GM15510 (cell line): ENCODE results near the gene PAH.

Source experiments
- POLR2A ChIP-seq: IDR thresholded peaks from 3 replicates; pipeline ENCODE4 v1.6.1; 2011; ENCODE audit warnings: borderline replicate concordance; ENCODE audit not compliant: insufficient read length; ENCODE audit errors: extremely low read depth

PAH gene

DNA sequence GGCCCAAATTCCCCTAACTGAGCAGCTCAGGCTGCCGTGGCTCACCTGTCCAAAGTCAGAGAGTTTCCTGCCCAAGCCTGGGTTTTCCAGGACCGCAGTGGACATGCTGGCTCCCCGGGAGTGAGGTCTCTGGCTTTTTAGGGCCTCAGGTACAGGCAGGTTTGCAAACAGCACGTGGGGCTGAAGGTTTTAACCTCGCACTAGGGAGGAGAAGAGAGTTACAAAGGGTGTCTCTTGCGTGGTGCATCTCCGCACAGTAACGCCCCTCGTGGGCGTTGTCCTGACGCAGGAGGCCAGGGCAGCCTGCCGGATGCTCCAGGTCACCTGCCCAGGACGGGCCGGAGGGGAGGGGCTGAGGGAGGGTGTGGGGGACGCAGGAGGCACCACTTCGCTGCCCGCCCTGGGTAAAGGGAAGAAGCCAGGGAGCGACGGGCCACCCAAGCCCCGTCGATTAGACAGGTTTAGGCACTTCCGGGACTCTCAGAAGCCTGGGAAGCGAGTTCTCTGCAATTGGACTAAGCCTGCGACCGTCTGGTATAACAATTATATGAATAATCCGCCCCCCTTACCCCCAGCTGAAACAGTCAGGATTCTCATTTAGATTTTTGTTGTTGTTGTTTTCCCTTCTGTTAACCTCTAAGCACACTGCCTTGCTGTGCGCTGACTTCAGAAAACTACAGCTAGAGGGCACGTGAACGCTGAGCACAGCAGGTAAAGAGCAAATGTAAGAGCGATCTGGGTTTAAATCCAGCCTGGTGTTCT is at the start of gene PAH:
Gene PAH, minus strand, starts transcription at position 219 of the 762 bp plus-strand sequence. Its CDS starts 114 bp downstream, at position 105.
- TF ChIP-seq POLR2A, result no peak

DNA sequence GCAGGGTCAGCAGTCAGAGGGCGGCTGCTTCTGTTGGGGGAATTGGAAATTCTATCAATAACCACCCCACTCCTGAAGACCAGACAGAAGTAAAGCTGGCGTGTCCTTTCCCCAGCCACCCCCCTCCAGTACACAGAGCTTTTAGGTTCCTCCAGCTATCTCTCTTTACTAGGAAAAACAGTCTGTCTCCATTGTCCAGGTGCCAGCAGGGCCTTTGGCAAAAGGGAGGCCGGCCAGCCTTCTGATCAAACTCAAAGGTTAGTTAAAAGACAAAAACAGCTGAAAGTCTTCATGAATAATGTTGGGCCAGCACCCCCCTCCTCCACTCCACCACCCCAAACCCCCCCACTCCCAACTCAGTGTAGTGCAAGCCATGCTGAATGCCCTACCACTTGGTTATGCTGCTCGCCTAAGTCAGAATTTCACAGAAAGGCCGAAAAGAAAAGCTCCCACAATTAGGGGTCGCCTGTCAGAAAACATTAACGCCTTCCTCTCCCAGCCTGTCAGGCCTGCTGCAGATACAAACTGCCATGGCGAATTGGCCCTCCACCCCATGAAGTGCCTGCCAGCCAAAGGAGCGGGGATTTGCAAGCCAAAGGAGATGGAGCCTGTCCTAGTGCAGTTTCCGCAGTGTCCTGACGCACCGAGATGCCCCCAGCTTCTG is 49.3 kb upstream of the PAH start:
- no peak for TF ChIP-seq POLR2A

DNA sequence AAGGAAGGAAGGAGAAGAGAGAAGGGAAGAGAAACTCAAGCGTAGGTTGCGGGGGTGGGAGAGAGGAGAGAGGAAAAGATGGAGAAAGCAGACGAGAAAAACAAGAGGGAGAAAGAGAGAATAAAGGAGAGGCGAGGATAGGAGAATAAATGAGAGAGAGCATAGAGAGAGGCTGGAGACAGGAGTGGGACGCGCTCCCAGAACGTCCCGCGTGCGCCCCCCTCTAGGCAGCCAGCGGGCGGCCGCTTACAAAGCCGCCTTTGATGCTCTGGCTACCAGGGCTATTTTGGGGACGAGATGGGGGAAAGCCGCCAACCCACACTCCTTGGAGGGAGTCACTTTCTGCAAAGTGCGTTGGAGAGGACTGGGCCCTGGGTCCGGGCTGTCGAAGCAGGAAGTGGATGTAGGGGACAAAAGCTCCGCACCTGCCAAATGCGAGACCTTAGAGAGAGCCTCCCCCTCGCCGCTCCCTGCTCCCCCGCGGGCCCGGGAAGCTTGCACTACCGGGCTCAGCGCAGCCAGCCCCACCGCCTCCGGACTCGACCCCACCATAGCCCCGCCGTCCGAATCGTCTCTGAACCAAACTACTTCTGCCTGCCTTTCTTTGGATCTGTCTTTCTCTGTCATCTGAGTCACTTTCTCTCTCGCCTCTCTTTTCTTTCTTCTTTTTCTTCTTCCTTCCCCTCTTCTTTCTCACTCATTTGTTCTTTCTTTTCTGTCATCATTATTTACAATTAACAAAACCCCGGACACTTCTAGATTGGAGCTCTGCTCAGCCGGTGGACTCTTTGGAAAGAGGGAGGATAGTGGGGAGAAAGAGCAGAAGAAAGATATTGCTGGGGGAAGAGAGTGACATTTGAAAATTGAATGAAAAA is 48.5 kb upstream of the PAH start:
- no peak for TF ChIP-seq POLR2A

DNA sequence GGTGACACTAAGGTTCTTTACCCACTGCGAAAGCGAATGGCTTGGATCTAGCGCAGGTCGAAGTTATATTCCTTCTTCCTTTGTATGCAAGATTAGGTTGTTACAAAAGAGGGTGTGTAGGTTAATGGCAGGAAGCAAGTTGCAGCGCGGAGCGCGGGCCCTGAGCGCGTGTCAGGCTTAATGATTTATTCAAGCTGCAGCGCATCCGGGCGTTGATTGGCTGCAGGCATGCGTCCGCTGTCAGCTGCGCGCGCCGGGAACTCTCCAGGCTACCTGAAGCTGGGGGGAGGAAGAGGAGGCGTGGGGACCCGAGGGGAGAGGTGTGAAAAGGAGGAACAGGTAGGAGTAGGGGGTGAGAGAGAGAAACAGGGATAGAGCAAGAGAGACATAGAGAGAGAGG is 47.8 kb upstream of the PAH start:
- no peak for TF ChIP-seq POLR2A

DNA sequence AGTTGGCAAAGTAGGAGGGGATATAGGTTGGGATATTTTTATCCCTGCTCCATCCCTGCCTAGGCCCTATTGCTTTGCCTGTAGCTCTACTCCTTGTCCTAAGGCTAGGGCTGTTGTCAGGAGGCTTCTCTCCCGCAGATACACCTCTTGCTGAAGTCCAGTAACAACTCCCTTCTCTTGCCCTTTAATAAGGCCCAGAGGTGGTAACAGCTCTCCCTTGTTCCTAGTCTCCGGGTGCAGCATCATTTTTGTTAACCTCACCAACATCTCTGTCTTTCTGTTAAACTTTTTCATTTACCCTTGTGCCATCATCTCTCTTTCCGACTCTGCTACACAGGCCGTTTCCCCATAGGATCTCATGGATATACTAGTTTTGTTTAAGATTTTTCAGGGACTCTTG is 46.8 kb upstream of the PAH start:
- no peak for TF ChIP-seq POLR2A

DNA sequence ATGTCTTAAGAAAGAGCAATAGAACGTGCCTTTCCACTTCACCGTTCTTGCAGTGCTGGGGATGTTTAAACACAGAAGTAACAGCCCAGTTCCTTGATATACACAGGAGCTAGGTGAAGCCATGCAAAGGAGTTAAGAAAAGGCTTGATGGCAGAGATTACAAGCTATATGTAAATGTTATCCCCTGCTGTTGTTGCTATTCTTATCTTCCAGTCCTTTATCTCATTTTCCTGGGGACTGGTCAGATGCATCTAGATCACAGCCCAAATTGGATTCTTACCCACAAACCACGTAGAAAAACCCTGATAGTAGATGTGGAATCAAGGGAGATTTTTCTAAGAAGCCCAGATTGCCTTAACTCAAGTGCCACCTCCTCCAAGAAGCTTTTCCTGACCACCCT is 45.9 kb upstream of the PAH start:
- TF ChIP-seq POLR2A, result no peak

DNA sequence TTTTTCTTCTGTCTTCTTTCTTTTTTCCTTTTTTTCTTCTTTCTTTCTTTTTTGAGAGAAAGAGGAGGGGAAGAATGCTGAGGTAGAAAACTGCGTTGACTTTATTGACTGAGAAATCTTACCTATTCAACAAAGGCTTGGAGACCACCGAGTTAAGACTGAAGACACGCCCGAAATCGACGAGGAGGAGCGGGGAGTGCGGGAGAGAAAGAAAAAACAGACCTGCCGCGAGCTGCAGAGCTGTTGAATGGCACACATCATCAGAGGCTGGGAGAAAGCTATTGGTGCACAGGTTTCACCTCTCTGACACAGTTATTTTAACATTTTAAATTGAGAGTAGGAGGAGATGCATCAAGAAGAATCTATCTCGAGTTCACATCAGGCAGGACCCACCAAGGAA is 45.5 kb upstream of the PAH start:
- no peak for TF ChIP-seq POLR2A

DNA sequence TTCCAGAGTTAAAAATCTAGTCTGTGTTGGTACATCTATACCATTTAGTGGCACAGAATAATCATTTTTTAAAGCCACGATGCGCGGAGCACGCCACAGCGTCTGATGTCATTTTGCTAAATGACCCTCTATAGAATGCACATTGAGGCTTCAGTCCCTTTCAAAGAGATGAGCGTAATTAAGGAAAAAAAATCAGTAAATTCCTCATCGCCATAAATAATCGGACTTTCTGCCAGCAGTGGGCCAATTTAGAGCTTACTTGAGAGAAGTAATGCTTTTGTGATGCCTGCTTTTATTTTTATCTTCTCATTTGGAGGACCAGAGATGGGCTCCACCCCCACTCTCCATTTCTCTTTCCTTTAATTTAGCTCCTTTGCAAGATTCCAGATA is 44.4 kb upstream of the PAH start:
- no peak for TF ChIP-seq POLR2A

DNA sequence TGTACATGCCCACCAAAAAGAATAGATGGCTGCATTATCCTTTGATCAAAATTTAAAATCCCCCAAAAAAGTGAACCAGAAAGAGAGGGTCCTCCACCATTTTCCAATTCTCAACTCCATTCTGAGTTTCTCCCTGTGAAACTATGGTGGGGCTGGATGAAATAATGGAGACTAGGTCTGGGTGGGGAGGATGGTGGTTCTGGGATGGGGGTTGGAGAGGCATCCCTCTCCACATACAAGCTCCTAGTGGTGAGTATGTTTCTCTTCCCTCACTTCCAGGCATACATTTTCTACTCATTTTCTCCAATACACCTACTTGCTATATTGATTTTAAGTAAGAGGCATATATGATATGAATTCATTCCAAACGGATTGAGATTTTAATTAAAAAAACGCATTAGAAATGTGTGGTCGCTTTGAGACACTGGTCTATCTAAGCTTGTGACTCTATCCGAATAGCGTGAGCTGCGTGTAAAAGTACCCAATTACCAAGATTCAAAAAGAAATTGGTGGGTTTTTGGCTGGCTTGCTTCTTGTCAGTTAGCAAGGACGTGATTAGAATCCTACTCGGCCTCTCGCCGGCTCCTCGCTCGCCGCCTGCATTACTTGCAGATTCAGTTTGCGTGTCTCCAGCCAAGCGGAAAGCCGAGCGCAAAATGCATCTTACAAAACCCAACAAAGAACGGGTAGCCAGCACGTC is 43.9 kb upstream of the PAH start:
- TF ChIP-seq POLR2A, result no peak

DNA sequence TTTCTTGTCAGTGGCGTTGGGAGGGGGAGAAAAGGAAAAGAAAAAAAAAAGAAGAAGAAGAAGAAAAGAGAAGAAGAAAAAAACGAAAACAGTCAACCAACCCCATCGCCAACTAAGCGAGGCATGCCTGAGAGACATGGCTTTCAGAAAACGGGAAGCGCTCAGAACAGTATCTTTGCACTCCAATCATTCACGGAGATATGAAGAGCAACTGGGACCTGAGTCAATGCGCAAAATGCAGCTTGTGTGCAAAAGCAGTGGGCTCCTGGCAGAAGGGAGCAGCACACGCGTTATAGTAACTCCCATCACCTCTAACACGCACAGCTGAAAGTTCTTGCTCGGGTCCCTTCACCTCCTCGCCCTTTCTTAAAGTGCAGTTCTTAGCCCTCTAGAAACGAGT is 42.3 kb upstream of the PAH start:
- no peak for TF ChIP-seq POLR2A

DNA sequence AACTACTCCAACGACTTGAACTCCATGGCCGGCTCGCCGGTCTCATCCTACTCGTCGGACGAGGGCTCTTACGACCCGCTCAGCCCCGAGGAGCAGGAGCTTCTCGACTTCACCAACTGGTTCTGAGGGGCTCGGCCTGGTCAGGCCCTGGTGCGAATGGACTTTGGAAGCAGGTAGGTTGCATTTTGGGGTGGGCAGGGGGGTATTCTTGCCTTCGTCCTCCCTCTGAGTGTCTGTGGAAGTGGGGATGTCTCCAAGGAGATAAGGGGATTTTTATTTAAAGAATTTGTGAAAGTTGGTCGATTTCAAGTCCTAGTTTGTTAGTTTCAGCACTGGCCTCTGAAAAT is 41.8 kb upstream of the PAH start:
- TF ChIP-seq POLR2A, result no peak

DNA sequence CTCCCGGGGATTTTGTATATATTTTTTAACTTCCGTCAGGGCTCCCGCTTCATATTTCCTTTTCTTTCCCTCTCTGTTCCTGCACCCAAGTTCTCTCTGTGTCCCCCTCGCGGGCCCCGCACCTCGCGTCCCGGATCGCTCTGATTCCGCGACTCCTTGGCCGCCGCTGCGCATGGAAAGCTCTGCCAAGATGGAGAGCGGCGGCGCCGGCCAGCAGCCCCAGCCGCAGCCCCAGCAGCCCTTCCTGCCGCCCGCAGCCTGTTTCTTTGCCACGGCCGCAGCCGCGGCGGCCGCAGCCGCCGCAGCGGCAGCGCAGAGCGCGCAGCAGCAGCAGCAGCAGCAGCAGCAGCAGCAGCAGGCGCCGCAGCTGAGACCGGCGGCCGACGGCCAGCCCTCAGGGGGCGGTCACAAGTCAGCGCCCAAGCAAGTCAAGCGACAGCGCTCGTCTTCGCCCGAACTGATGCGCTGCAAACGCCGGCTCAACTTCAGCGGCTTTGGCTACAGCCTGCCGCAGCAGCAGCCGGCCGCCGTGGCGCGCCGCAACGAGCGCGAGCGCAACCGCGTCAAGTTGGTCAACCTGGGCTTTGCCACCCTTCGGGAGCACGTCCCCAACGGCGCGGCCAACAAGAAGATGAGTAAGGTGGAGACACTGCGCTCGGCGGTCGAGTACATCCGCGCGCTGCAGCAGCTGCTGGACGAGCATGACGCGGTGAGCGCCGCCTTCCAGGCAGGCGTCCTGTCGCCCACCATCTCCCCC is 41.2 kb upstream of the PAH start:
- TF ChIP-seq POLR2A, result no peak

DNA sequence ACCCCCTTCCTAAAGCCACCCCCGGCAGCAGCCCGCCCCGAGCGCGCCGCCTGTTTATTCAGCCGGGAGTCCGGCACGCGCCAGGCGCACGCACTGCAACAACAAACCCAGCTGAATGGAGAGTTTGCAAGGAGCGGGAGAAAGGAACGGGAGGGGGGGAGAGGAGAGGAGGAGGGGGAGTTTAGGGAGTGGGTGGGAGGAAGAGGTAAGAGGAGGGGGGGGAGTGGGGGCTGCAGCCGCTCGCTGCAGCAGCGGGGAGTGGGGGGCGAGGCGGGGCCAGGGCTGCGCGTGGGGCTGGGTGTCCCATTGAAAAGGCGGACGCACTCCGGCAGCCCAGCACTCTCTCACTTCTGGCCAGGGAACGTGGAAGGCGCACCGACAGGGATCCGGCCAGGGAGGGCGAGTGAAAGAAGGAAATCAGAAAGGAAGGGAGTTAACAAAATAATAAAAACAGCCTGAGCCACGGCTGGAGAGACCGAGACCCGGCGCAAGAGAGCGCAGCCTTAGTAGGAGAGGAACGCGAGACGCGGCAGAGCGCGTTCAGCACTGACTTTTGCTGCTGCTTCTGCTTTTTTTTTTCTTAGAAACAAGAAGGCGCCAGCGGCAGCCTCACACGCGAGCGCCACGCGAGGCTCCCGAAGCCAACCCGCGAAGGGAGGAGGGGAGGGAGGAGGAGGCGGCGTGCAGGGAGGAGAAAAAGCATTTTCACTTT is 40.5 kb upstream of the PAH start, which contains the start of gene ASCL1:
Gene ASCL1, plus strand, starts transcription at position 336 of the 712 bp plus-strand sequence. CDS start 571 bp downstream, outside the sequence.
- no peak for TF ChIP-seq POLR2A
